Activated T-helper 17 cell treated with anti-CD3 and anti-CD28 coated beads, Interleukin-2, amount 50 U/mL, for 72 hours (primary cell): ENCODE measurements around the gene PRKCA. TPM values are rescaled to one million over a fixed set of nuclear protein-coding genes. Genes with fewer than 3 reads are reported as not detected.
"Not testable (repeated sequence)": the region's sequence is repeated elsewhere in the genome, so short reads cannot be mapped to it uniquely, and the experiment has no call there.

Source experiments
- ATAC-seq: fragments of 150-1000 bp; cut with Tn5 transposase; replicated peaks from 2 replicates; pipeline ENCODE4 v1.10.0; 2021; ENCODE audit warnings: mild to moderate bottlenecking, moderate library complexity
- H3K27ac Mint-ChIP-seq: one replicate; pipeline ENCODE4 v1.8.0; 2022; ENCODE audit warnings: mixed read lengths
- H3K27me3 Mint-ChIP-seq: one replicate; pipeline ENCODE4 v1.8.0; 2022; ENCODE audit warnings: mixed read lengths
- H3K36me3 Mint-ChIP-seq: one replicate; pipeline ENCODE4 v1.8.0; 2022; ENCODE audit warnings: low read depth, mild to moderate bottlenecking, mixed read lengths
- H3K4me1 Mint-ChIP-seq: one replicate; pipeline ENCODE4 v1.8.0; 2022; ENCODE audit warnings: mixed read lengths
- H3K4me3 Mint-ChIP-seq: one replicate; pipeline ENCODE4 v1.8.0; 2022; ENCODE audit warnings: mild to moderate bottlenecking, mixed read lengths
- H3K9me3 Mint-ChIP-seq: one replicate; pipeline ENCODE4 v1.8.0; 2022; ENCODE audit warnings: mixed read lengths
- total RNA-seq, 2 donors: library from RNA; stranded (reverse); gene quantifications; one replicate each; pipeline ENCODE4 v1.2.3, GENCODE V29; 2022

The PRKCA gene
- total RNA-seq, 2 donors from 2014 or later: 58.2 to 86.0 TPM

DNA sequence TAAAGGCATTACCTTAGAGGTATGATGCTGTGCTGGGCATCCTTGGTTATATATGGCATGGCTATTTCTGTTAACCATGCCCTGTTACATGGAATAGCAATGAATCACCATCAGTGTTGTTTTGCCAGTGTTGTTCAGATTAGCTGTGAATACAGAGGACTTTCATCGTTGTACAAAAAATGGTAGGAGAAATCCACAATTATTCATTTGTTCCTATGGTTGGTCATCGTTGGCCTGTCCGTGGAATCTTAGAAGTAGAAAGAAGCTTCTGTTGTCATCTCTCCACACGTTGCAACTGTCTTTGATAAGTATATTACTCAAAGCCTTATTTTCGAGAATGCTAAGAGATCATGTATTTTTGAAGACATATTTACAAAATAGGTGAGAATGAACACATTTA is 418.2 kb downstream of the PRKCA start:
- ATAC-seq: no peak
- Mint-ChIP-seq H3K4me3 (no peak overlapping the region), H3K27me3 (no peaks in the 10 kb centered on the region), H3K4me1 (no peaks in the 10 kb centered on the region), H3K27ac (no peak overlapping the region), H3K36me3 (peaks cover 26% of the 10 kb centered on the region), H3K9me3 (no peaks in the 10 kb centered on the region)

GRCh38 chr17:66722341-66722740 is 419.9 kb downstream of the PRKCA start:
- Mint-ChIP-seq H3K4me1 (no peaks in the 10 kb centered on the region), H3K36me3 (peaks cover 19% of the 10 kb centered on the region), H3K27me3 (no peaks in the 10 kb centered on the region), H3K27ac (no peak overlapping the region), H3K9me3 (no peaks in the 10 kb centered on the region), H3K4me3 (no peak overlapping the region)
- ATAC-seq: no peak

GRCh38 chr17:66724581-66725341 is 422.3 kb downstream of the PRKCA start:
- Mint-ChIP-seq H3K9me3 (no peaks in the 10 kb centered on the region), H3K4me1 (no peaks in the 10 kb centered on the region), H3K36me3 (peaks cover 8% of the 10 kb centered on the region), H3K27ac (peak overlapping the region; percentile 84), H3K4me3 (no peak overlapping the region), H3K27me3 (no peaks in the 10 kb centered on the region)
- no peak for ATAC-seq

GRCh38 chr17:66725438-66725837 is 423.0 kb downstream of the PRKCA start:
- H3K9me3 Mint-ChIP-seq, H3K4me1 Mint-ChIP-seq, H3K27me3 Mint-ChIP-seq, H3K4me3 Mint-ChIP-seq, H3K36me3 Mint-ChIP-seq, ATAC-seq: not testable (repeated sequence)
- peak overlapping the region; percentile 84 for H3K27ac Mint-ChIP-seq

DNA sequence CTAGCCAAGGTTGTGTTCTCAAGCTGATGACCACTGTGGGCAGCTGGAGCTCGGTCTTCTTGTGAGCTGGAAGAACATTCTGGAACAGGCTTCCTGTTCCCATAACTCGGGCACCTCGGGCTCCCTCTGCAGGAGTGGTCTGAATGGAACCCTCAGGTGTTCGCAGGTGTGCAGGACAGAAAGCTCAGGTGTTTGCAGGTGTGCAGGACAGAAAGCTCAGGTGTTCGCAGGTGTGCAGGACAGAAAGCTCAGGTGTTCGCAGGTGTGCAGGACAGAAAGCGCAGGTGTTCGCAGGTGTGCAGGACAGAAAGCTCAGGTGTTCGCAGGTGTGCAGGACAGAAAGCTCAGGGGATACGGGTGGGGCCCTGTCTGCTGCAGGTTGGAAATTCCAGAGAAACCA is 423.5 kb downstream of the PRKCA start:
- Mint-ChIP-seq H3K27ac (no peak overlapping the region), H3K36me3 (peaks cover 8% of the 10 kb centered on the region), H3K4me3 (no peak overlapping the region), H3K4me1 (no peaks in the 10 kb centered on the region), H3K9me3 (no peaks in the 10 kb centered on the region), H3K27me3 (no peaks in the 10 kb centered on the region)
- ATAC-seq: no peak

GRCh38 chr17:66726371-66726770 is 424.0 kb downstream of the PRKCA start:
- Mint-ChIP-seq H3K4me3 (no peak overlapping the region), H3K27me3 (no peaks in the 10 kb centered on the region), H3K36me3 (peaks cover 8% of the 10 kb centered on the region), H3K9me3 (no peaks in the 10 kb centered on the region), H3K4me1 (no peaks in the 10 kb centered on the region), H3K27ac (no peak overlapping the region)
- no peak for ATAC-seq

- H3K4me3 Mint-ChIP-seq: no peak overlapping the region
- H3K27me3 Mint-ChIP-seq: no peaks in the 10 kb centered on the region
- peaks cover 9% of the 10 kb centered on the region for H3K36me3 Mint-ChIP-seq
These were observed 424.4 kb downstream of the PRKCA start for GRCh38 chr17:66726846-66727245.

DNA sequence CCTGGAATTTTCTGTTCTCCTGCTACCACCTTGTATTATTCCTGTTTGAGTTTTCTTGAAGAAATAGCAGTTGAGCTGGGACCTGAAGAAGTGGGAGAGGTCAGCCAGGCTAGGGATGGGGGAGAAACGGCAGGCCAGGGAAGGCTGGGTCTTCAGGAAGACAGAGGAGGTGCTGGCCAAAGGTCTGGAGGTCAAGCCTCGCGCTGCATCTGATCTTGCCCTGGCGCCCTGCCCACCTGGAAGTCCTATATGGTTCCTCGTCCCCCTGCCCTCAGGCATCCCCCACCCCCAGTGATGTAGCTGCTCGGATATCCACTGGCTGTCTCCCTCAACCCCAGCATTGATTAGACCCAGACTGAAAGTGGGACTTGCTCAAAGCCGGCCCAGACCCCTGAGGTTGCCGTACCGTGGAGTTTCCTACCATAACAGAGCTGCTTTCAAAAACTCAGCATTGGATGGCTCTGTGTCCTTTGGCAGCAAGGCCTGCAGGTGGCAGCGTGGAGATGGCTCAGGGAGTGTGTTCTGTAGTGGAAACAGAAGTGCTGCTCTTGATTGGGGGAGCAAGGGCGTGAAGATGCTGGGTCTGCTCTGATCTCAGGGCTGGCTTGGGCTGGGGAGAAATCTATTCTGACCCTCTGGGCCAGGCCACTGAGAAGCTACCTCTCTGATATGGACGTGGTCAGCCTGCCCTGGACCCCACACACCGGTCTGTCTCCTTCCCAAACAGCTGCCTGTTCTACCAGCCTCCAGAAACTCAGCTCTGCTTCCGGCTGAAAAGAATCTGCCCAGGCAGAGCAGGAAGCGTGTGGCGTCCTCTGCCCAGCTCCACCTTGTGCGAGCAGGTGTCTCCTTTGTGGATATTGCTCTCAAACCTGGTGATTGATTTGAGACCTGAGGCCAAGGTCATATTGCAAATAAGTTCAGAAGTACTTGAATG is 425.5 kb downstream of the PRKCA start:
- Mint-ChIP-seq H3K36me3 (peaks cover 19% of the 10 kb centered on the region), H3K27ac (peak overlapping the region; percentile 36), H3K27me3 (no peaks in the 10 kb centered on the region), H3K9me3 (no peaks in the 10 kb centered on the region), H3K4me1 (no peaks in the 10 kb centered on the region), H3K4me3 (no peak overlapping the region)
- peak; percentile 52 for ATAC-seq

More at GRCh38 chr17:66726846-66727245, 424.4 kb downstream of the PRKCA start:
- no peak for ATAC-seq
- Mint-ChIP-seq H3K4me1 (no peaks in the 10 kb centered on the region), H3K27ac (peak overlapping the region; percentile 26), H3K9me3 (no peaks in the 10 kb centered on the region)

- Mint-ChIP-seq H3K36me3 (peaks cover 45% of the 10 kb centered on the region), H3K4me1 (no peaks in the 10 kb centered on the region), H3K27me3 (no peaks in the 10 kb centered on the region), H3K27ac (peak overlapping the region; percentile 37), H3K4me3 (no peak overlapping the region), H3K9me3 (no peaks in the 10 kb centered on the region)
- ATAC-seq: no peak
These were observed 428.1 kb downstream of the PRKCA start for GRCh38 chr17:66730461-66730923.

DNA sequence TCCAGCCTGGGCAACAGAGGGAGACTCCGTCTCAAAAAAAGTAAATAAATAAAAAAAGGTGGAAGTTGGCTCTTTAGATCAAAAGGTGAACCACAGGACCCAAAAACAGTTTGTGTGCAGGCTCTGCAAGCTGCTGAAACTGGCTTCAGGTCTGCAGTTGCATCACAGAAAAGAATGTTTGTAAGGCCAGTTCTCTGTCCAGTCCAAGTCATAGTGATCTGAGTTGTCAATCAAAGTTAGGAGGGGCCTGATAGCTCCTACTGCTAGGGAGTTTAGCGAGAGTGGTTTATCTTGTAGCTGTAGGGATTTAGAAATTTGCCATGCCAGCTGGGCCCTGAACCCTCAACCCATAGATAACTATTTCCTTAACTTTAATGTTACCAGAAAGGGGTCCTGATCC is 431.3 kb downstream of the PRKCA start:
- Mint-ChIP-seq H3K4me3 (no peak overlapping the region), H3K9me3 (no peaks in the 10 kb centered on the region), H3K4me1 (no peaks in the 10 kb centered on the region), H3K27me3 (no peaks in the 10 kb centered on the region), H3K27ac (no peak overlapping the region), H3K36me3 (peaks cover 72% of the 10 kb centered on the region)
- no peak for ATAC-seq

DNA sequence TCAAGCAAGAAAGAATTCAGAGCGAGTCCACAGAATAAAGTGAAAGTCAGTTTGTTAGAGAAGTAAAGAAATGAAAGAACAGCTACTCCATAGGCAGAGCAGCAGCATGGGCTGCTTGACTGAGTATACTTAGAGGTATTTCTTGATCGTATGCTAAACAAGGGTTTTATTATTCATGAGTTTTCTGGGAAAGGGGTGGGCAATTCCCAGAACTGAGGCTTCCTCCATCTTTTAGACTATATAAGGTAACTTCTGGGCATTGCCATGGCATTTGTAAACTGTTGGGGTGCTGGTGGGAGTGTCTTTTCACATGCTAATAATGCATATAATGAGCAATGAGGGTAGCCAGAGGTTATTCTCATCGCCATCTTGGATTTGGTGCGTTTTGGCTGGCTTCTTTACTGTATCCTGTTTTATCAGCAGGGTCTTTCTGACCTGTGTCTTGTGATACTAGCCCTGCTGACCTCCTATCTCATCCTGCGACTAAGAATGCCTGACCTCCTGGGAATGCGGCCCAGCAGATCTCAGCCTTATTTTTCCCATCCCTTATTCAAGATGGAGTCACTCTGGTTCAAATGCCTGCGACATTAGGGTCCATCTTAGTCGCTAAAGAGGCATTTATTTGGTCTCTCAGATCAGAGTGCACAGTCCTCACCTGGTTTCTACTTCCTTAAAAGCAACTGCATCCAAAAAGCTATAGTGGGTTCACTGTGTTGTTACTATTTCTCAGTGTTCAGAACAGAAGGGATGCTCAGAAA is 432.0 kb downstream of the PRKCA start:
- no peaks in the 10 kb centered on the region for H3K27me3 Mint-ChIP-seq
- no peak overlapping the region for H3K4me3 Mint-ChIP-seq
- ATAC-seq: no peak
- H3K4me1 Mint-ChIP-seq: no peaks in the 10 kb centered on the region
- peaks cover 78% of the 10 kb centered on the region for H3K36me3 Mint-ChIP-seq
- H3K9me3 Mint-ChIP-seq: no peaks in the 10 kb centered on the region
- H3K27ac Mint-ChIP-seq: no peak overlapping the region

DNA sequence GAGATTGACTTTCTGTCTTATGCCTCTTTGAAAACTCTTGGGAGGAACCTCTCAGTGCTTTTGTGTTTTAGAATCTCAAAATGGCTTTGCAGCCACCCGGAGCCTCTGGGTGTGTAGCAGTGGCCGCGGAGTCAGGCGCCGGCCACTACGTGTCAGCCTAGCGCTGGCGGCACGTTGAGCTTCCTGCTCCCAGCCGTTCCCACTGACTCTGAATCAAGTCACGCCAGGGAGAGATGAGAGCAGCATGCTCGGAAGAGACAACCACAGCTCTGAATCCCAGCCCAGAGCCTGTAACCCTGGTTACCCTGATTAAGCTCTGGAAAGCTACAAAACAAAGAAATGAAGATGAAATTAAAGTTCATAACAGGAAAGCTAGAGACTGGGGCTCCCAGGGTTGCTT is 435.1 kb downstream of the PRKCA start:
- H3K27me3 Mint-ChIP-seq: no peaks in the 10 kb centered on the region
- ATAC-seq: no peak
- H3K36me3 Mint-ChIP-seq: peaks cover 99% of the 10 kb centered on the region
- H3K27ac Mint-ChIP-seq: no peak overlapping the region
- no peaks in the 10 kb centered on the region for H3K4me1 Mint-ChIP-seq
- no peaks in the 10 kb centered on the region for H3K9me3 Mint-ChIP-seq
- no peak overlapping the region for H3K4me3 Mint-ChIP-seq

DNA sequence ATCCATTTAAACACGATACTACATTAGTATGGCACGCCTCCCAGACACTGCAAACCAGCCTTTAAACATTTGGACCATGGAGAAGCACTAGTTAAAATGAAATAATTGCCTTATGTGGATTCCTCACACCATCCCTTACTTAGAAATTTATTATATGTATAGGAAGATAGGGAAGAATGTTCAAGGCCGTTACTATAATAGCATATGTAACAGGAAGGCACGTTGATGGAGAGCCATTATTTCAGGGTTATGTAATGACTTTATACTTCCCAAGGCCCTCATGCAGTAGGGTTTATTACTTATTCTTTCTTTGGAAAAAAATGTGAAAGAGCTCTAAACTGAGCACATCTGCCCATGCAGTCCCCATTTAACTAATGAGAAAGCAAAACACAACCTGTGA is 435.9 kb downstream of the PRKCA start:
- no peaks in the 10 kb centered on the region for H3K4me1 Mint-ChIP-seq
- no peaks in the 10 kb centered on the region for H3K9me3 Mint-ChIP-seq
- H3K27me3 Mint-ChIP-seq: no peaks in the 10 kb centered on the region
- no peak overlapping the region for H3K4me3 Mint-ChIP-seq
- H3K36me3 Mint-ChIP-seq: peaks cover 99% of the 10 kb centered on the region
- peak overlapping the region; percentile 4 for H3K27ac Mint-ChIP-seq
- ATAC-seq: no peak

DNA sequence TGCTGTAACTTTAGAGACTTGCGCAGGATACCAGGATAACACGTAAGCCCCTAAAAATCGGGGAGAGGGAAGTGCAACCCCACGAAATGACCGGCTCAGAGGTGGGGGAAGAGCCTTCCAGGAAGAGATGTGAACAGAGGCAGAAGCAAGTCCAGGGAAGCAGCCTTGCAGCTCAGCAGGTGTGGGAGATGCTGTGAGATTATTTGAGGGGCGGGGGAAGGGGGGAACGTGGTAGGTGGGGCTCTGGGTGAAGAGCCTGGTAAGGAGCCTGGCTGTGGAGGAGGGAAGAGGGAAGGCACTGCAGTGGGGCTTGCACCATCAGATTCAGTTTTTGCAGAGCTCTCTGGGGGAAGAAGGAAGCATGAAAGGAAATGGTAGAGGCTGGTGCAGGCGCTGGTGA is 437.1 kb downstream of the PRKCA start:
- no peak overlapping the region for H3K4me3 Mint-ChIP-seq
- H3K4me1 Mint-ChIP-seq: no peaks in the 10 kb centered on the region
- H3K27ac Mint-ChIP-seq: no peak overlapping the region
- H3K36me3 Mint-ChIP-seq: peaks cover 99% of the 10 kb centered on the region
- no peak for ATAC-seq
- H3K27me3 Mint-ChIP-seq: no peaks in the 10 kb centered on the region
- no peaks in the 10 kb centered on the region for H3K9me3 Mint-ChIP-seq
